Measurements from ENCODE around the gene FAF1.

FAF1 gene

GRCh38 chr1:50973875-50974617 lies 14.0 kb upstream of the FAF1 start:
- no peak overlapping the region for H3K4me3 ChIP-seq (ENCODE audit: low read depth, low read length)
- no peak for DNase-seq (ENCODE audit: low read depth)
- no peak for TF ChIP-seq CTCF (IDR thresholded peaks at IDR 0.05; ENCODE audit: insufficient read depth, low read depth, low read length, missing control alignments)

- no peak for TF ChIP-seq CTCF (IDR thresholded peaks at IDR 0.05; ENCODE audit: insufficient read depth, low read depth, low read length, missing control alignments)
- no peak for DNase-seq (ENCODE audit: low read depth)
- H3K4me3 ChIP-seq (ENCODE audit: low read depth, low read length) = no peak overlapping the region
These were observed 13.2 kb upstream of the FAF1 start for GRCh38 chr1:50973255-50973654.

GRCh38 chr1:50972766-50973165 lies 12.7 kb upstream of the FAF1 start:
- peak overlapping the region; percentile 79; the same call in 1 of the 2 replicates for H3K4me3 ChIP-seq (ENCODE audit: low read depth, low read length)
- DNase-seq (ENCODE audit: low read depth) = no peak
- no peak for TF ChIP-seq CTCF (IDR thresholded peaks at IDR 0.05; ENCODE audit: insufficient read depth, low read depth, low read length, missing control alignments)

- H3K4me3 ChIP-seq (ENCODE audit: low read depth, low read length) = peak overlapping the region; percentile 79
- no peak for TF ChIP-seq CTCF (IDR thresholded peaks at IDR 0.05; ENCODE audit: insufficient read depth, low read depth, low read length, missing control alignments)
- peak; percentile 58 for DNase-seq (ENCODE audit: low read depth)
These were observed 11.8 kb upstream of the FAF1 start for GRCh38 chr1:50971748-50972305.

GRCh38 chr1:50970931-50971582 lies 11.0 kb upstream of the FAF1 start:
- no peak for TF ChIP-seq CTCF (IDR thresholded peaks at IDR 0.05; ENCODE audit: insufficient read depth, low read depth, low read length, missing control alignments)
- no peak for DNase-seq (ENCODE audit: low read depth)
- peak overlapping the region; percentile 79 for H3K4me3 ChIP-seq (ENCODE audit: low read depth, low read length)

GRCh38 chr1:50970509-50970887 lies 10.4 kb upstream of the FAF1 start:
- TF ChIP-seq CTCF (IDR thresholded peaks at IDR 0.05; ENCODE audit: insufficient read depth, low read depth, low read length, missing control alignments) = no peak
- peak overlapping the region; percentile 79 for H3K4me3 ChIP-seq (ENCODE audit: low read depth, low read length)
- DNase-seq (ENCODE audit: low read depth) = no peak

Data from GM12865 (cell line).